Fibroblast of upper back skin (primary cell): ENCODE measurements around the gene DENND1A.

Experiments used
- DNase-seq: peaks from one replicate; pipeline ENCODE4 v3.0.0-alpha.2; 2013

Gene DENND1A

DNA sequence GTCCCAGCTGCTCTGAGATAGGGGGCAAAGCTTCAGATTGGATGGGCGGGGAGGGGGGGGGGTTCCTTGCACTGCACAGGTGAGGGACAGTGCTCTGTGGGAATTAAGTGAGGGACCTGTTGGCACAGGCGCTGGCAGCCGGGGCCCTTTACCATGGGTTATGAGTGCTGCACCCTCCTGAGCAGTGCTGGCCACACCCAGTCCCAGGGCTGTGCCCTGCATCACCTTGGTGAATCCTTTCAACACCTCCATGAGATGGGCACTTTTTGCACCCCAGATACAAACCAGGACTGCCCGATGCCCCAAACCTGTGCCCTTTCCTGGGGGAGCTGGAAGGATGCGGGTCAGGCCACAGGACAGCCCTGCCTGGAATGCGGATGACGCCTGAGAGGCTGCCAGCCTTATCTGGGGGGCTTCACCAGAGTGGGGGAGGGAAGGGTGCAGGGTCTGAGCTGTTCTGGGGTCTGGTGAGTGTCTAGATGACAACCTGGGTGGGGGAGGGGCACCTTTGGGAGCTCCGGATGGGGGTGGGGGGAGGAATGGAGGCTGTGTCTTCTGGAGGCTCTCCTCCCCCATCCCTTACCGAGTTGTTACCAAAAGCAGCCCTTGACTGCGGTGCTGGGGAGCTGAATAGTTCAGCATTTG lies 568.7 kb downstream of the DENND1A start:
- no peak for DNase-seq

DNA sequence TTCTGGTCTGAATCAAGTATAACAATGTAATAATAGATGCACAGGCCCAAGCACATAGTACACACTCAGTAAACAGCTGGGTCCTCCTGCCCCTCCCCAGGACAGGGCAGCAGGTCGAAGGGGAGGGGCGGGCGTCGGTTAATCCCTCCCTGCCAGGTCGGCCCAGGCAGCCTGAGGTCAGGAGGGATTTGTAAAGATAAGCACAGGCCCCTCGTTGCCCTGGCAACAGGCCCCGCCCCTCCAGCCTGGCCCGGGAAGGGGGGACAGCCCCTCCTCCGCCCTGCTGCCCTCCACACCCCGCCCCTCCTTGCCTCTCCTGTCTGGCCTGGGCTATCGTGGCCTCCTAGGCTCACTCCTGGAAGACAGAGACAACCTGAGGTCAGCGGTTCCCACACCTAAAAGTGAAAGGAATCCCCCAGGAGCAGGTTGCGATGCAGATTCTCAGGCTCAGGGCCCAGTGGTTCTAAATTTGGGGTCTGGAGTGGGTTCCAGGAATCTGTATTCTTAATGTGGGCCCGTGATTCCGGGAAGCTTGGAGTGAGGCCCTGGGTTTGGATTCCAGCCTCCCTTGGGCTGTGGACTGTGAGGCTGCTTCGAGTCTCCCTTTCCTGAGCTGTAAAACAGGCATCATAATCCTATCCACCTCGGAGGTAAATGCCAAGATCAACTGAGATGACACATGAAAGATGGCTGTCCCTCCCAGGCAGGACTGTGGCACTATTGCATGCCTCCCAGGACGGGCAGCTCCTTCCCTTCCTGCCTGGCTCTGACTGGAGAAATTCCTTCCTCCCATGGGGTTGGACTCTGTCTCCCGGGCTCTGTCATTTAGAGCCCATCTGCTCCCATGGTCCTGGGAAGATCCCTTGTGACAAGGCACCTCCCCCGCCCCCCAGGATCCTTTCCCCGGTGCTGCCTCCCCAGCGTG lies 569.5 kb downstream of the DENND1A start:
- no peak for DNase-seq

GRCh38 chr9:123359546-123359945 lies 570.4 kb downstream of the DENND1A start:
- DNase-seq: no peak

DNA sequence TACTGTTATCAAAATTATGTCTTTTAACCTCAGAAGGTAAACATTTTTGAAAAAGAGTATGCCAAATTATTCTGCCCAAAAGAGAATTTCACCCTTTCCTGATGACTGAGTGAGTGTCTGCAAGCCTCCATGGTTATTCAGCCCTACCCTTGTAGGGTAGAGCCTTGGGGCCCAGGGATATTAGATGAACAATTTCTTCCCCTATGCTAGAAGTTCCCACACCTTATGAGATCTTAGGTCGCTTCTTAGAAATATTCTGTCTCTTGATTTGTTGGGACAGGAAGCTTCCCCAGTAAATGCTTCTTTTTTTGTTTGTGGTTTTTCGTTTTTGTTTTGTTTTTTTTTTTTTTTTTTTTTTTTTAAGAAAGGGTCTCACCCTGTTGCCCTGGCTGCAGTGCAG lies 570.8 kb downstream of the DENND1A start:
- DNase-seq: no peak

GRCh38 chr9:123358181-123358905 lies 571.6 kb downstream of the DENND1A start:
- no peak for DNase-seq

DNA sequence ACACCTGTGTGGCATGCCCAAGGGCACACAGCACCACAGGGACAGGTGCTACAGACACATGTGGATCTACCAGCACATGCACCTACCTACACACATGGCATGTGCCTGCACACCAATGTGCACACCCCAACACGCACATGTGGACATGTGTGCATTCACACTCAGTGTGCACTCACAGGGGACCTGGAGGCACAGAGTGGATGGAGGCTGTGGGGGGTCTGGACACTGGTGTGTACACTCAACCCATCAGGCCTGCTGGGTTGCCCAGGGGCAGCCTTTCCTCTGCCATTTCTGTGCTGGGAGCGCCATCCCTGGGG lies 572.2 kb downstream of the DENND1A start:
- DNase-seq: no peak

DNA sequence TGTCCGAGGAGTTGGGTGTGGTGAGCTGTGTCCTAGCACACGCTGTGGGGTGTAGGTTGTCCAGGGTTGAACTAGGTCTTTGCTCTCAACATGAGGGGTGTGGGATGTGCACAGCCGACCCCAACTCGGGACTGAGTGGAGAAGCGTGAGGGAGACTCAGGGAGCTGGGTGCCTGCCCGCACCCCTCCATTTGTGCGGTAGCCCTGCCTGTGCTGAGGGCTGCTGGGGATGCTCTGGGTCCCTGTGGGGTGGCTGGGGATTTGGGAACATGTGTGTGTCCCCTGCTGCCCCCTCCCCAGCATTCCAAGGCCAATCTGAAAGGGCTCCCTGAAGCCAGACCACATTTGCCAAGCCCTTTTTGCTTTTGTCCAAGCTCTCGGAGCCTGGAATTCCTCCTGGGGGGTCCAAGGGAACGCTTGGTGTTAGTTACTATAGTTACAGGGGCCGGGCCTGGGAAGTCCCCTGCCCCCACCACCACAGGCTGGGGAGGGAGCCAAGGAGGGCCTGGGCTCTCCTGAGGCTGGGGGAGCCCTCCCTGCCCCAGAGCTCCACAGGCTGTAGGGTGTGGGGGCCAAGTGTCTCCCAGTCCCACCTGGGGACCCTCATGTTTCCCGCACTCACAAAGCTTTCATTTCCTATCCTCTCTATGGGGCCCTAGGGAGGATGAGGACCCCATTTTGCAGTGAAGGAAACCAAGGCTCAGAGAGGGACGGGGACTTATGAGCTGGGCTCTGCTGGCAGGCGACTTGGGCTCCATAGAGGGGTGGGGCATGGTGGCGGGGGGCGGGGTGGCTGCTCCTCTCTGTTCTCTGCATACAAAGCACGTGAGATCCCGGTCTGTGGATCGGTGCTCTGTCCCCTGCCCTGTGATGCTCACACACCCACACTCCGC lies 572.8 kb downstream of the DENND1A start:
- no peak for DNase-seq

- no peak for DNase-seq
Measured at GRCh38 chr9:123355761-123356431, 574.0 kb downstream of the DENND1A start, which contains the start of gene CRB2. CRB2 (plus strand) TSS chr9:123356197; CDS start chr9:123356261, 64 bp downstream.

DNA sequence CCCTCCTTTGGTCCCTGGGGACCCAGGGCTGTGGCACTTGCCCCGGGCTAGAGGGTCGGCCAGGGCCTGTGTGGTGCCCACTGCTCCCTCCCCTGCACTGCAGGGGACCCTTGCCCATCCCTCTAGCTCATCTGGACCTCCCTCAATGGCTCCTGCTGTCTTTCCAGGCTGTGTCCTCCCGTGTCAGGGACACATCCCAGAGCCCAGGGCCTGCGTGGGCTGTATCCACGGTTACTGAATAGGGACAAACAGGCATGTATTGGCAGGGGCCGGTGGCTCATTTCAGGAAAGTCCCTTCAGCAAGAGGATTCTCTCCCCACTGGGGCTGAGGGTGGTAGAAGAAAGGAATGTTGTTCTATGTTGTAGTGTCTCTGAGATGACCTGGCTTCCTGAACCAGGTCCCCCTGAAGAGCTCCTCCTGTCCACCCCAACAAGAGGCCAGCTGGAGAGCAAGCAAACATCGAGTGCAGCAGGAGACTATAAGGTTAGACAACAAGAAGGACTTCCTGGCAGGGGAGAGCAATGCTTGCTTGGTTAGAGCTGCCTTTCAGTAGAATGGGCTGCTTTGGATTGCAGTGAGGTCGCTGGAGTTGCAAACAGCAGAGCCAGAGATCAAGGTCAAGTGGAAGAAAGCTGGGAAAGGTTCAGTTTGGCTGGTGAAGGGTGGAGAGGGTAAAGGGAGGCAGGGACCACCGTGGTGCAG lies 575.0 kb downstream of the DENND1A start:
- no peak for DNase-seq

- DNase-seq: peak; percentile 38
Measured at GRCh38 chr9:123353984-123354591, 575.8 kb downstream of the DENND1A start.

DNA sequence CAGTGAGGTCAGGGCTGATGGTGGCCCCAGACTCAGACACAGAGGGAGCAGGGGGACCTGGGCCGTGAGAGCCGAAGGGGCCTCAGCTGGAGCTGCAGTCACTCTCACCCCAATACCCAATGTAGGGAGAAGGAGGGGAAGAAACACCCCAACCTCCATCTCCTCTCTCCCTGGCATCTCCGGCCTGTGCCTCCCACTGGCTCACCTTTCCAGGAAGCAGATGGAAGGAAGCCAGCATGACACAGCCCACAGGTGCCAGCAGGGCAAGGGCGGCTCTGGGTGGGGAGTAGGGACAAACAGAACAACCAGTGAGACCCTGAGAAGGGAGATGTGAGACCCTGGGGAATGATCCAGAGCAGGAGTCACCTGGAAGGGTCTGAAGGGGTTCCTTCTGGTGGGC lies 576.9 kb downstream of the DENND1A start:
- no peak for DNase-seq

DNA sequence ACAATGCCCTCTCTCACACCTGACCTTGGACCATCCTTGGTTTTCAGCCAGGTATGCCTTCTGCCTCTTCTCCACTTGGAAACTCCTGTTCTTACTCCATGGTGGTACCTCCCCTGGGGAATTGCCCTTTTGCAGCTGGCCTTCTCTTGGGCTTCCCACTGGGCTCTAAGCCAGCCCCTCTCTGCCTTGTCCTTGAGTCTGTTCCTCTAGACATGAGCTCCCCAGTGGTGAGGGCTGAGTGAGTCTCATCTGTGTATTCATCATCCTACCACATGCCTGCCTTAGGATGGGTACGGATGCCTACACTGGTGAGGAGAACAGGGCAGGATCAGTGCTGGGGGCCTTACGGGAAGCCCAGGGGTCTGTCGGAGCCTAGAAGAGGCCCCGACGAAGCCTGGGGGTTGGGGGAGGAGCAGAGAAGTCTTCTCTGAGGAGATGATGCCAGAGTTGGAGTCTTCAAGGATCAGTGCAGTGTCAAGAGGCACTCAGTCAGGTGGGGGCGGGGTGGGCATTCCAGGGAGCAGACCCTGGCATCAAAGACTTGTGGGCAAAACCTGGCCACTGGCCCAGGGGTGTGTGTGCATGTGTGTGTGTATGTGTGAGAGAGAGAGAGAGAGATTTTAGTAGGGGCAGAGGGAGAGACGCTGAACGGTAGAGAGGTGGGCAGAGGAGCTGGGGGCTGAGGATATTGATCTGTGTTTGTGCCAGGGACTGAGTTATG lies 579.2 kb downstream of the DENND1A start:
- DNase-seq: no peak

DNA sequence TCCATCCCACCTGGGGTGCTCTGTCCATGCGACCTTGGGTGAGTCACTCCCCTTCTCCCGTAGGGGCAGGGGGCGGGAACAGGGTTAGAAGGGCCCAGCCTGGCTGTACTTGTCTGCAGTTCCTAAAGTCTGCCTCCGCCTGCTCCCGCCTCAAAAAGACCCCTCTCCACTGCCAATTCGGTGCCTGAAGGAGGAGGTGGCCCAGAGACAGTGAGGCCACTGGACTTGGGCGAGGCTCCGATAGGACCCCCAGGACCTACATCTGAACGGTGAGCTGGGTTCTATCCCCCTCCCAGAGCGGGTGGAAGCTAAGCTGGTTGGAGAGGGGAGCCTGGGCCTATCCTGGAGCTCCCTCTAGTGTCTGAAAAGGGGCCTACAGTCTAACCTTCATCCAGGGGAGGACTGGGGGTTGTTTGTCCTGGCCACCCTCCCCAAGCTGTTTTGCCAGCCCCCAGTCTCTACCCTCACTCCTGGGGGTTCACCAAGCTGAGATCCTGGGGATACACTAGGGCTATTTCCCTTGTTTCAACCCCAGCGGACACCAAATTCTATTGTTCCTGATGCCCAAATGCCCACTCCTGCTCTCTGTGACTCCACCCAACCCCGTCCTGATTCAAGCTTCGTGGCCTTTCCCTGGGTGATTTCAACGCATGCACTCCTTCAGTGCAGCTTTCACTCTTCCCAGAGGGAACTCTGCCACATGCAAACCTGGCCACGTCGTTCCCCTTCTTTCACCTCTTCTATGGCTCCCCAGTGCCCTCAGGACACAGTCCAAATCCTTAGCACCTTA lies 580.0 kb downstream of the DENND1A start:
- peak; percentile 60 for DNase-seq

GRCh38 chr9:123349033-123349432 lies 580.9 kb downstream of the DENND1A start:
- DNase-seq: no peak

DNA sequence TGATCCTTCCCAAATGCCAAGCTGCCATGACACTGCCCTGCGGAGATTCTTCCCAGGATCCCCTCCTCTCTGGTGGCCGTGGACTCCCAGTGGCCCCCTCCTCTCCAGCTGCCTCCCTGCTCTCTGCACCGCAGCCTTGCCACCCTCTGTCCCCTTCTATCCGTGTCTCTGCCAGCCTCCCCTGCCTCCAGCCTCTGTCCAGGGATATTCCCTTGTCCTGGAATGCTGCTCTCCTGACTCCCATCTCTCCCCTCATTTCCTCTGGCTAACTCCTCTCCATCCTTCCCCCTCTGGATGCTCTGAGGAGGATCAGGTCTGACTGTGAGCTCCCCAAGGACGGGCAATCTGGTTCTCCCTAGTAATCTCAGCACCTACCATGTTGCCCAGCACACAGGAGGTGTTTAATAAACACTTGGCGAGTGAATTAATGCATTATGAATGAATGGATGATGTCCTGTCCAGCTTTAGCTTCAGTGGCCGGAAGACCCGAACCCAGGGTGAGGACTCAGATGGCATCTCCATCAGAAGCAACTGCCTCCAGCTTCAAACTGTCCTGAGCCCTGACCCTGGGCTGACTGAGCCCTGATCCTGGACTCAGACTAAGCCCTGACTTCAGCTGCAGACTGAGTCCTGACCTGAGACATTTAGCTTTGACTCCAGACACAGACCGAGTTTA lies 581.5 kb downstream of the DENND1A start:
- no peak for DNase-seq

DNA sequence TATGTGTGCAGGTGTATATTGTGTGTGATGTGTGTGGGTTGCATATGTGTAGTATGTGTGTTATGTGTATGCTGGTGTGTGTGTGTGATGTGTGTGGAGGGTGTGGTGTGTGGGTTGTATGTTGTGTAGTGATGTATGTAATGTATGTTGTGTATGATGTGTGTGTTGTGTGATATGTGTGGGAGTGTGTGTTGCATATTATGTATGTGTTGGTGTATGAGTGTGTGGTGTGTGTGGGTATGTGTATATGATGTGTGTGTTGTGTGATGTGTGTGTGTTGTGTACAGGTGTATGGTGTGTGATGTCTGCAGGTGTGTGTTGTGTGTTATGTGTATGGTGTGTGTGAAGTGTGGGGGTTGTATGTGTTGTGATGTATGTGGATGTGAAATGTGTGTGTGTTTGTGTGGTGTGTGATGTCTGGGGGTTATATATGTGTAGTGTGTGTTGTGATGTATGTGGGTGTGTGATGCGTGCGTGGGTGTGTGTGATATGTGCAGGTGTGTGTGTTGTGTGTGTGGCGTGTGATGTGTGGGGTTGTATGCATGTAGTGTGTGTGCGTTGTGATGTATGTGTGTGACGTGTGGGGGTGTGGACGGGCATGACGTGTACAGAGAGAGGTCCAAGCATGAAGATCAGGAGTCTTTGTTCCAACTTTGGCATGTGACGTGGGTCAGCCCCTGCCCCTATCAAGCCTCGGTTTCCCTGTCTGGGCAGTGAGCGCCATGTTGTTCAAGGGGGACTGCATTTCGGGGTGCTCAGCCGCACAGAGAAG lies 582.5 kb downstream of the DENND1A start:
- DNase-seq: no peak

- DNase-seq: no peak
Measured at GRCh38 chr9:123346826-123347225, 583.1 kb downstream of the DENND1A start.

GRCh38 chr9:123346026-123346425 lies 583.9 kb downstream of the DENND1A start:
- DNase-seq: no peak
